Endothelial cell of umbilical vein (primary cell): ENCODE measurements around the gene HOXA9.

Experiments
- EZH2 ChIP-seq: IDR thresholded peaks from 2 replicates; pipeline ENCODE4 v1.6.1; 2012; ENCODE audit warnings: borderline replicate concordance, low read depth, mild to moderate bottlenecking, moderate library complexity, low read length, inconsistent platforms; ENCODE audit not compliant: severe bottlenecking
- GATA2 ChIP-seq: IDR thresholded peaks from 2 replicates; pipeline ENCODE4 v1.7.0; 2011; ENCODE audit warnings: low read depth, mild to moderate bottlenecking, moderate library complexity, mixed read lengths, low read length; ENCODE audit not compliant: insufficient read length, insufficient read depth
- MYC ChIP-seq: IDR thresholded peaks from one replicate; pipeline ENCODE4 v1.6.1; 2011; ENCODE audit warnings: mild to moderate bottlenecking, low read depth, low read length
- POLR2A ChIP-seq: IDR thresholded peaks from 2 replicates; pipeline ENCODE4 v1.6.1; 2012; ENCODE audit warnings: low read depth, mild to moderate bottlenecking, control low read depth, low read length
- POLR2AphosphoS5 ChIP-seq: IDR thresholded peaks from 2 replicates; pipeline ENCODE4 v1.6.1; 2012; ENCODE audit warnings: low read depth, mild to moderate bottlenecking, control low read depth, low read length, moderate library complexity; ENCODE audit not compliant: insufficient read depth
- TF ChIP-seq, protein P1 (sequence below), 2 donors: IDR thresholded peaks; 1 replicate in 1 of 2; 2 replicates in 1 of 2; pipeline ENCODE4 v1.5.1; 2011; ENCODE audit warnings: low read length in 2 of 2, mild to moderate bottlenecking in 2 of 2, moderate library complexity in 2 of 2, control low read depth in 1 of 2, inconsistent platforms in 1 of 2, low read depth in 1 of 2; ENCODE audit not compliant: insufficient read depth in 1 of 2; ENCODE audit errors: extremely low read depth in 1 of 2
- TF ChIP-seq, protein P2 (sequence below): IDR thresholded peaks from 2 replicates; pipeline ENCODE4 v1.6.1; 2011; ENCODE audit not compliant: insufficient read depth, insufficient read length

DNA sequence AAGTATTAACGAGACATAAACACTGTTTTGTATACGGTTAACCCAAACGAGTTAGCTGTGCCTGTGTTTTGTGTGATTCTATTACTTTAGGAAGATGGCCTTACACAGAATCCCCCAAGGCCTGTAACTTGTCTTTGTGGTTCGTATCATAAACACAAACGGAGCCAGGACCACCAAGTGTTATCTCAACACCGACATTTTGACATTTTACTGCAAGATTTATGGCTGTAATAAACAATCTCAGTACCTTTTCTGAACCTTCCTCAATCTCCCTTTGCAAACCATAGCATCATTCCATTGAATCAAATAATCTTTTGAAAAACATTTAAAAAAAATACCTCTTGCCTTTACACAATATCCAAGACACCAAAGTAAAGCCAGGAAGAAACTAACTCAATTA, 32.4 kb downstream of the HOXA9 start:
- TF ChIP-seq, protein P1, sequence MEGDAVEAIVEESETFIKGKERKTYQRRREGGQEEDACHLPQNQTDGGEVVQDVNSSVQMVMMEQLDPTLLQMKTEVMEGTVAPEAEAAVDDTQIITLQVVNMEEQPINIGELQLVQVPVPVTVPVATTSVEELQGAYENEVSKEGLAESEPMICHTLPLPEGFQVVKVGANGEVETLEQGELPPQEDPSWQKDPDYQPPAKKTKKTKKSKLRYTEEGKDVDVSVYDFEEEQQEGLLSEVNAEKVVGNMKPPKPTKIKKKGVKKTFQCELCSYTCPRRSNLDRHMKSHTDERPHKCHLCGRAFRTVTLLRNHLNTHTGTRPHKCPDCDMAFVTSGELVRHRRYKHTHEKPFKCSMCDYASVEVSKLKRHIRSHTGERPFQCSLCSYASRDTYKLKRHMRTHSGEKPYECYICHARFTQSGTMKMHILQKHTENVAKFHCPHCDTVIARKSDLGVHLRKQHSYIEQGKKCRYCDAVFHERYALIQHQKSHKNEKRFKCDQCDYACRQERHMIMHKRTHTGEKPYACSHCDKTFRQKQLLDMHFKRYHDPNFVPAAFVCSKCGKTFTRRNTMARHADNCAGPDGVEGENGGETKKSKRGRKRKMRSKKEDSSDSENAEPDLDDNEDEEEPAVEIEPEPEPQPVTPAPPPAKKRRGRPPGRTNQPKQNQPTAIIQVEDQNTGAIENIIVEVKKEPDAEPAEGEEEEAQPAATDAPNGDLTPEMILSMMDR (IDR thresholded peaks at IDR 0.05; ENCODE audit: extremely low read depth in 1 of 2, insufficient read depth in 1 of 2, low read depth in 1 of 2, low read length in 2 of 2): no peak
- TF ChIP-seq, protein P2, sequence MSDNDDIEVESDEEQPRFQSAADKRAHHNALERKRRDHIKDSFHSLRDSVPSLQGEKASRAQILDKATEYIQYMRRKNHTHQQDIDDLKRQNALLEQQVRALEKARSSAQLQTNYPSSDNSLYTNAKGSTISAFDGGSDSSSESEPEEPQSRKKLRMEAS: no peak
- no peak for TF ChIP-seq POLR2A
- TF ChIP-seq GATA2: no peak
- no peak for TF ChIP-seq POLR2AphosphoS5
- TF ChIP-seq MYC: no peak
- no peak for TF ChIP-seq EZH2
